Skin of body (tissue), 2 donors: Measurements from ENCODE around the gene ERVH48-1. TPM values are rescaled to one million over a fixed set of nuclear protein-coding genes. Genes with fewer than 3 reads are reported as not detected.
A peak's percentile ranks its signal among the peaks of the same experiment; 100 is the strongest.
"Not testable (repeated sequence)": the region's sequence is repeated elsewhere in the genome, so short reads cannot be mapped to it uniquely, and the experiment has no call there.

ENCODE experiments used
- DNase-seq: peaks from one replicate; lab custom pipeline; 2025; lab: John Stamatoyannopoulos, UW
- total RNA-seq: library from RNA; depleted of rRNA; stranded (reverse); fragments of >200 nt; gene quantifications from one replicate; pipeline ENCODE4 v1.2.3, GENCODE V29; 2014

ERVH48-1 gene
- total RNA-seq, 1 donor from 2014 or later, result 0.20 TPM

DNA sequence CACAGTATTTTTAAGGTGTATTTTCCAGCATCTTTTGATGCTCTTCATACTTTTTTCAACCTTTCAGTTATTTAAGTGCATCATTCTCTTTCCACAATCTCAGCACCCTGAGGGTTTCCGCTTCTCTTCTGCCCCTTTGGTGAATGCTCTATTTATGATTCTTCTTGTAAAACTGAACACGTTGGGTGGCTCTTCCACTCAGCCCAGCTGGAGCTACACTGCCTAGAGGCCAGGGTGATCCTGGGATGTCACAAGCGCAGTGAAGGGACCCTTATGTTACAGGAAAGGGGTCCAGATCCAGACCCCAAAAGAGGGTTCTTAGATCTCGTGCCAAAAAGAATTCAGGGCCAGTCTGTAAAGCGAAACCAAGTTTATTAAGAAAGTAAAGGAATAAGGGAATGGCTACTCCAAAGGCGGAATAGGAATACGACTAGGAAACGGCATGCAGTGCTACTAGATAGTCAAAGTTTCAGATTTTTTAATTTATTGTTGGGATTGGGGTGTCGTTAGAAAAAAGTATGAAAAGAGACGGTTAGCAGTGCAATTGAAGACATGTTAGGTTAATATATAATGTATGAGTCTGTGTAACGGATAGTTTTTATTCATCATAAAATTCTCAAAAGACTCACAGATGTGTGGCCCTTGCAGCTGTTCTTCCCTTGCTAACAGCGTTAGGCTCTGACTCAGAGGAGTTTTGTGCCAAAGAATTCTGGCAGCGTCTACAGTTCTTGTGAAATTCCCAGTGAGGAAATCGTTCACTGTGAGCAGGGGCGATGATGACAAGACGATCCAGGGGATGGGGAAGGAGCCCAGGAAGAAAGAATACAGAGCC lies 14.4 kb upstream of the ERVH48-1 start:
- peak; percentile 99 for DNase-seq

DNA sequence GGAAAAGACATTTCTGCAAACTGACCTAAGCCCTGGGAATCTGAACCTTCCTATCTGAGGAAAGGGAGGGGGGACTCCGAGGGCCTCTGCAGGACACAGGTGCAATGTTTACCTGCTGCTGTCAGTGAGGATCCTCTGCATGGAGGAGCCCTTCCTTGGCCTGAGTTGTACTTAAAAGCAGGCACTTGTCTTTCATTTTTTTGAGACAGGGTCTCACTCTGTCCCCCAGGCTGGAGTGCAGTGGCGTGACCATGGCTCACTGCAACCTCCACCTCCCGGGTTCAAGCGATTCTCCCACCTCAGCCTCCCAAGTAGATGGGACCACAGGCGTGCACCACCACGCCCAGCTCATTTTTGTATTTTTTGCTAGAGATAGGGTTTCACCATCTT lies 13.2 kb upstream of the ERVH48-1 start:
- DNase-seq, result not testable (repeated sequence)

DNA sequence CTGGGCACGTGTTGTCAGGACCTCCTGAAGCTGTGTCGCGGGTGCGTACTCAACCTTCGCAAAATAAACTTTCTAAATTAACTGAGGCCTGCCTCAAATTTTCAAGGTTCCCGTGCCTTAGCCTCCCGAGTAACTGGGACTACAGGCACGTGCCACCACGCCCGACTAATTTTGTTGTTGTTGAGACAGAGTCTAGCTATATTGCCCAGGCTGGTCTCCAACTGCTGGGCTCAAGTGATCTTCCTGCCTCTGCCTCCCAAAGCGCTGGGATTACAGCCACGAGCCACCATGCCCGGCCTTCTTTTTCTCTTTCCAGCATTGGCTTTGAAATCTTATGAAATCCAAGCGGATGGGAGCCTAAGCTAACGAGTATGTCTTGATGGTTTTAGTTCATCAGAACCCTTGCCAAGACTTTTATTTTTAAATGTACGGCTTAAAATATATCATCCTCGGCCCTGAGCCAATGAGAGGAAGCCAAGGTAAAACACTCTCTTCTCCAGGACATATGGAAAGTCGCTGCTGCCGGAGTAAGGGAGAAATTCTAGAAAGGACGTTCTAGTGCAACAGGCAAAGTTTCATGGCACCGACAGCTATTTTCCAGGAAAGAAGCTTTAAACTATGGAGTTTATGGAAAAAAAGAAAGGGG lies 12.7 kb upstream of the ERVH48-1 start:
- DNase-seq, result peak; percentile 54

DNA sequence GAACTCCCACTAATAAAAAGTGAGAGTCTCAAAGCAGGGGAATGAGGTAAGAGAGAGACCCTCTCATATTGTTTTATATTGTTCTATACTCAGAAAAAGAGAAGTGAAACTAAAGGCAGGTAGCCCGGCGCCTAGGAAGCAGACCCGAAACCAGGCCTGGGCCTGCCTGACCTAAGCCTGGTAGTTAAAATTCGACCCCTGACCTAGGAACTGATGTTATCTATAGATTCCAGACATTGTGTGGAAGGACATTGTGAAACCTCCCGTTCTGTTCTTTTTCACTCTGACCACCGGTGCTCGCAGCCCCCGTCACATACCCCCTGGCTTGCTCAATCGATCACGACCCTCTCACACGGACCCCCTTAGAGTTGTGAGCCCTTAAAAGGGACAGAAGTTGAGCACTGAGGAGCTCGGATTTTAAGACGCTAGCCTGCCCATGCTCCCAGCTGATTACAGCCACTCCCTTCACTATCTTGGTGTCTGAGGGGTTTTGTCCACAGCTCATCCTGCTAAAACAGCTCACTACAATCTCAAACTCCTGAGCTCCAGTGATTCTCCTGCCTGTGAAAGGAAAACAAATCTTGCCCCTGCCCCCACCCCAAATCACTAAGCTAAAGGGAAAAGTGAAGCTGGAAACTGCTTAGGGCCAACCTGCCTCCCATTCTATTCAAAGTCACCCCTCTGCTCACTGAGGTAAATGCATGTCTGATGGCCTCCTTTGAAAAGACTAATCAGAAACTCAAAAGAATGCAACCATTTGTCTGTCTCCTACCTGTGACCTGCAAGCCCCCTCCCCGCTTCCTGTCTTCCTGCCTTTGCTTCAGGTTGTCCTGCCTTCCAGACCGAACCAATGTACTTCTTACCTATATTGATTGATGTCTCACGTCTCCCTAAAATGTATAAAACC lies 11.9 kb upstream of the ERVH48-1 start:
- not testable (repeated sequence) for DNase-seq

- DNase-seq, result not testable (repeated sequence)
Observed at GRCh38 chr21:42936360-42936759, 10.9 kb upstream of the ERVH48-1 start.

GRCh38 chr21:42933973-42934372 lies 8.5 kb upstream of the ERVH48-1 start:
- DNase-seq, result not testable (repeated sequence)

DNA sequence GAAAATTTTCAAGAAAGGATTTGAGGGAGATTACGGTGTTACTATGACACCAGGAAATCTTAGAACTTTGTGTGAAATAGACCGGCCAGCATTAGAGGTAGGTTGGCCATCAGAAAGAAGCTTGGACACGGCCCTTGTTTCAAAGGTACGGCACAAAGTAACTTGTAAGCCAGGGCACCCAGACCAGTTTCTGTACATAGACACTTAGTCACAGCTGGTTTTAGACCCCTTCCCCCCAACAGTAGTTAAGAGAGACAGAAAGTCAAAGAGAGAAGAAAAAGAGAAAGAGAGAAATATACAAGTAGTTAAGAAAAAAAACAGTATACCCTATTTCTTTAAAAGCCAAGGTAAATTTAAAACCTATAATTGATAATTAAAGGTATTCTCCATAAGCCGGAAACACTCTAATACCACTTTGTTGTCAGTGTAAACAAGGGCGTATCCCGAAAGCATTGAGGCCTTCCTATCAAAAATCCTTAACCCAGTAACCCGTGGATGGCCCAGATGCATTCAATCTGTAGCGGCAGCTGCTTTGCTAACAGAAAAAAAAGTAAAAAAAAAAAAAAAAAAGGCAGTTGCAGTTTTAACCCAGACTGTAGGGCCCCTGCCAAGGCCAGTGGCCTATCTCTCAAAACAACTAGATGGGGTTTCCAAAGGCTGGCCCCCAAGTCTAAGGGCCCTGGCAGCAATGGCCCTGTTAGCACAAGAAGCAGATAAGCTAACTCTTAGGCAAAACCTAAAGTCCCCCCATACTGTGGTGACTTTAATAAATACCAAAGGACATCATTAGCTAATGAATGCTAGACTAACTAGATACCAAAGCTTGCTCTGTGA lies 7.9 kb upstream of the ERVH48-1 start:
- DNase-seq, result not testable (repeated sequence)

- not testable (repeated sequence) for DNase-seq
Observed at GRCh38 chr21:42932378-42933136, 7.1 kb upstream of the ERVH48-1 start.

DNA sequence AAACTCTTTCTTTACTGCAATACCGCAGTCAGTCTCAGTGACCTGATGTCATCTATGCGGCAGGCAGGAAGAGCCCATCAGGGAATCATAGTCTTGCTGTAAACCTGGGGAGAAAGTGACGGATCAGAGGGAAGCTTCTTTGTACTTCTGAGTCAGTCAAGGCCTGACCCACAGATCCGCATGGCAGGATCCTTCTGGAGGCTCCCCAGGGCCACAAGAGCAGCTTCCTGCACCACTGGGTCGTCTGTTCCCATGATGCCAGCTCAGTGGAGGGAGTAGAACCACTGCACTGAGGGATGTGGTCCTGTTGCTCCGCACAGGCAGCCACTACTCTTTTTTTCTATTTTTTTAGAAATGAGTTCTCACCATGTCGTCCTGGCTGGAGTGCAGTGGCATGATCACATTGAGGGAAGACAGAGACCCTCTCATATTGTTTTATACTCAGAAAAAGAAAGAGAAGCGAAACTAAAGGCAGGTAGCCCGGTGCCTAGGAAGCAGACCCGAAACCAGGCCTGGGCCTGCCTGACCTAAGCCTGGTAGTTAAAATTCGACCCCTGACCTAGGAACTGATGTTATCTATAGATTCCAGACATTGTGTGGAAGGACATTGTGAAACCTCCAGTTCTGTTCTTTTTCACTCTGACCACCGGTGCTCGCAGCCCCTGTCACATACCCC lies 6.3 kb upstream of the ERVH48-1 start:
- no peak for DNase-seq

DNA sequence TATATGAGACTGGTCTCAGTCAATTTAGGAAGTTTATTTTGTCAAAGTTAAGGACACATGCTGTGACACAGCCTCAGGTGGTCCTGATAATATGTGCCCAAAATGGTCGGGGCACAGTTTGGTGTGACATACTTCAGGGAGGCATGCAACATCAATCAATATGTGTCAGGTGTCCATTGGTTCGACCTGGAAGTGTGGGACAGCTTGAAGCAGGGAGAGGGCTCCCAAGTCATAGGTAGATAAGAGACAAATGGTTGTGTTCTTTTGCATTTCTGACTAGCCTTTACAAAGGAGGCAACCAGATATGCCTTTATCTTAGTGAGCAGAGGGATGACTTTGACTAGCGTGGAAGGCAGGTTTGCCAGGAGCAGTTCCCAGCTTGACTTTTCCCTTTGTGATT lies 4.5 kb upstream of the ERVH48-1 start:
- DNase-seq, result no peak

DNA sequence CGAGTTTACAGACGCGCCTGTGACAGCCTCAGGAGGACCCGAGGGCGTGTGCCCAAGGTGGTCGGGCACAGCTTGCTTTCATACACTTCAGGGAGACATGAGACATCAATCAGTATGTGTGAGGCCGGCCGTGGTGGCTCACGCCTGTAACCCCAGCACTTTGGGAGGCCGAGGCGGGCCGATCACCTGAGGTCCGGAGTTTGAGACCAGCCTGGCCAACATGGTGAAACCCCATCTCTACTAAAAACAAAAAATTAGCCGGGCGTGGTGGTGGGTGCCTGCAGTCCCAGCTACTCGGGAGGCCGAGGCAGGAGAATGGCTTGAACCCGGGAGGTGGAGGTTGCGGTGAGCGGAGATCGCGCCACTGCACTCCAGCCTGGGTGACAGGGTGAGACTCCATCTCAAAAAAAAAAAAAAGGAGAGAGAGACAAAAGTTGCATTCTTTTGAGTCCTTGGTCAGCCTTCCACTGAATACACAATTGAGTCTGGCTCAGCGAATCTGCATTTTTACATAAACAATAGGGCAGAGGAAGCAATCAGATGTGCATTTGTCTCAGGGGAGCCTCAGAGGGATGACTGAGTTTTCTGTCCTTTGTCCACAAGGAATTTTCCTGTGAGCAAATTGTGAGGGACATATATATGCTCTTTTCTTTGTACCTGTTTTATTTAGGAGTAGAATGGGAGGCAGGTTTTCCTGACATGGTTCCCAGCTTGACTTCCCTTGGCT lies 2.2 kb upstream of the ERVH48-1 start:
- not testable (repeated sequence) for DNase-seq

DNA sequence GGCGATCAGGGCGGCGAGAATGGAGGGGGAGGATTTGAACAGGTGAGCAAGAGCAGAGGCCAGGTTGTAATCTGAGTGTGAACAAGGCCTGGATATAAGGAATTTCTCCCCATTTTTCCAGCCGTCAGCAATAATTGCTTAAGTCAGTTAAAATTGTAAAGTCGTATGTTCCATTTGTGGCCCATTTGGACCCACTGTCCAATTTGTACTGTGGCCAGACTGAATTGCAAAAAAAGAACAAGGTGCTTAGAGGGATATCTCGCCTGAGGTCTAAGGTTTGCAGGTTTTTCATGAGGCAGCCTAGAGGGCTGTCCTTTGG lies 1.0 kb downstream of the ERVH48-1 start:
- no peak for DNase-seq

DNA sequence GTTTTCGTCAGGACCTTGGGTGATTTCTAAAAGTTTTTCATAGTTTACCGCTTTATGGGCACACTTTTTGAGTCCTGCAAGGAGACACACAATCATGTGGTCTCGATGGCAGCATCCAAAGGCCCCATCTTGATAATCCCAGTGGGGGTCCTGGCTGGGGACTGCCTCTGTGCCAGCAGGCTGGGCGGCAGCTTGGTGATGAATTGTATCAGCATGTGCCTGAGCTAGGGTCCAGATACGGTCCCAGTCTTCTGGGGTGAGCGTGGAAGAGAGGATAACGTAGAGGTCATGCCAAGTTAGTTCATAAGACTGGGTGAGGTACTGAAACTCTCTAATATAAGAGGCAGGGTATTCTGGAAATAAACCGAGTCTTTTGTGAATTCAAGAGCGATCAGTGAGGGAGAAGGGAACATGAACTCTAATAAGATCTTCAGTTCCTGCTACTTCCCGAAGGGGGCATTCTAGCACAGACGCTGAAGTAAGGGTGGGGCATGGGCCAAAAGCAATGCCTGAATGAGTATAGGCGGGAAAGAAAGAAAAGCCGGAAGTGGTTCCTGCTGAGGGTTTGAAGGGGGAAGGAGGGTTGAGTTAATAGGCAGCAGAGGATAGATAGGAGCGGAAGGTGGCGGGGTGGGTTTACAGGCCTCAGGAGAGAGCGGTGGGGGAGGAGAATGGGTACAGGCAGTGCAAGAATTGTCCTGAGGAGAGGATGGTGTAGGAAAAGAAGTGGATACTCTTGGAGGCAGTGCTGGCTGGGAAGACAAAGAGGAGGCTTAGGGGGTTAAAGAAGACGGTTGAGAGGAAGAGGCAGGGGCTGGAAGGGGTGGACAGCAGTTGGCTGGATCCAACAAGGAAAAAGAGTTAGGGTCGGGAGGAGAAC lies 1.6 kb downstream of the ERVH48-1 start:
- peak; percentile 91 for DNase-seq

DNA sequence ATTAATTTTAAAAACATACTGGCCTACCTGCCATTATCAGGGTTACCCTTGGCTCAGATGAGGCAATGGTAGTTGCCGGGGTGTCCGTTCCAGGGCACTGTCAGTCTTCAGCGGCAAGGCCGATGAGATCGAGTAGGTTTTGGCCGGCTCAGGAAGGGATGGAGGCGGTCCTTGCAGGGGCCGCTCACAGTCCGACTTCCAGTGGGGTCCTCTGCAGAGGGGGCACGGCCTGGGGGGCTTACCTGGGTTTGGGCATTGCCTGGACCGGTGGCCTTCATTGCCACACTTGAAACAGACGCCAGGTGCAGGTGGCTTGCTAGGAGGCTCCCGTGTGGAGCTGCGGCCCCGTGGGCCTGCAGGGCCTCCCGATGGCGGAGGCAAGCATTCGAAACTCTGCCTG lies 2.5 kb downstream of the ERVH48-1 start:
- no peak for DNase-seq

DNA sequence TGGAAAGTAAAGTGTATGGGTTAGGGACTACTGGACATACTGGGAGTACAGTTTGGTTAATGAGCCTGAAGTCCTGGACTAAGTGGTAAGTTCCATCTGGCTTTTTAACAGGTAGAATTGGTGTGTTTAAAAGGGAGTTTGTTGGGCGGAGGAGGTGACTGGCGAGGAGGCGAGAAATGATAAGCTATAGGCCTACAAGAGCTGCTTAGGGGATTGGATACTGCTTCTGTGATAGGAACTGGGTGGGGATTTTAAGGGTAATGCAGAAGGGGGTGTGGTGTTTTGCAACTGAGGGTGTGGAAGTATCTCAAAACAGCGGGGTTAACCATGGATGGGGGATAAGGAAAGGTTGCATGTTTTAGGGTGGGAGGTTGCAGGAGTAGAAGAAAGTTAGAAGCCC lies 3.5 kb downstream of the ERVH48-1 start:
- DNase-seq, result no peak

GRCh38 chr21:42918291-42918690 lies 7.1 kb downstream of the ERVH48-1 start:
- DNase-seq, result no peak

- DNase-seq, result no peak
Observed at GRCh38 chr21:42913476-42913875, 12.0 kb downstream of the ERVH48-1 start.

DNA sequence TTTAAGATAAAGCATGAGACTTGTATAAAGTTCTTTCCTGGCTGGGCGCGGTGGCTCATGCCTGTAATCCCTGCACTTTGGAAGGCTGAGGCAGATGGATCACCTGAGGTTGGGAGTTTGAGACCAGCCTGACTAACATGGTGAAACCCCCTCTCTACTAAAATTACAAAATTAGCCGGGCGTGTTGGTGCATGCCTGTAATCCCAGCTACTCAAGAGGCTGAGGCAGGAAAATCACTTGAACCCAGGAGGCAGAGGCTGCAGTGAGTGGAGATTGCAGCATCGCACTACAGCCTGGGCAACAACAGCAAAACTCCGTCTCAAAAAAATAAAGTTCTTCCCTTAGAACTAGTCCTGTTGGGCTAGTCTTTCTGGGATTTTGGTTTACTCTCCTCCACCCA lies 13.5 kb downstream of the ERVH48-1 start:
- DNase-seq, result not testable (repeated sequence)
